ENCODE results near the gene TCHHL1. TPM values are rescaled to one million over a fixed set of nuclear protein-coding genes. Genes with fewer than 3 reads are reported as not detected.

The TCHHL1 gene
- total and polyA plus RNA-seq, 2 of the 8 experiments (the other 6 are each of a cell fraction or from before 2014, with no cell fraction given): not detected

- TF ChIP-seq ZNF274 (IDR thresholded peaks at IDR 0.05; ENCODE audit: borderline replicate concordance, extremely low read depth, low read length): no peak
- TF ChIP-seq JUND (IDR thresholded peaks at IDR 0.05; ENCODE audit: low read length): no peak
- TF ChIP-seq KDM1A (IDR thresholded peaks at IDR 0.05; ENCODE audit: borderline replicate concordance, low read length): no peak
- TF ChIP-seq SRF (IDR thresholded peaks at IDR 0.05; ENCODE audit: low read depth, low read length): no peak
- no peak for TF ChIP-seq ASH2L (IDR thresholded peaks at IDR 0.05; ENCODE audit: low read length)
- TF ChIP-seq ATF3 (IDR thresholded peaks at IDR 0.05; ENCODE audit: insufficient read depth, low read depth, low read length): no peak
- no peak for TF ChIP-seq RNF2 (IDR thresholded peaks at IDR 0.05; ENCODE audit: borderline replicate concordance, low read depth, low read length, missing control alignments, poor library complexity, severe bottlenecking)
Measured at GRCh38 chr1:152072311-152072710, 16.6 kb downstream of the TCHHL1 start (continued).
